ENCODE data around the gene MEPCE.
"Not testable (repeated sequence)": the region's sequence is repeated elsewhere in the genome, so short reads cannot be mapped to it uniquely, and the experiment has no call there.

Gene MEPCE

DNA sequence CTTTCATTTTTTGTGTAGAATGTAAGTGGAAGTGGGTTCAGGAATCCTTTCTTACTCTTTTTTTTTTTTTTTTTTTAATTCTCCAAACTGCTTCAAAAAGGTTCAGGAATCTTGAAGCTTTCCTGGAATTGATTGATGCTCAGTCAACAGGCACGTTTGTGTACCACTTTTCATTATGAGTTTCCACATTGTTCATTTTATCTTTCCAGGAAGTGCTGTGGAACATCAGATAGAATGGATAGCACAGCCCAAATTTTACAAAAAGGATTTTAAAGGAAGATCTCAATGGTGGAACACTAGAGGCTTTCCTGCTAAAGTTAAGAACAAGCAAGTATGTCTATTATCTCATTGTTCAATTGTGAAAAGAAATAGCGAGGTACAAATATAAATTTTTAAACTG, 8.5 kb downstream of the MEPCE start:
- TF ChIP-seq, protein P1, sequence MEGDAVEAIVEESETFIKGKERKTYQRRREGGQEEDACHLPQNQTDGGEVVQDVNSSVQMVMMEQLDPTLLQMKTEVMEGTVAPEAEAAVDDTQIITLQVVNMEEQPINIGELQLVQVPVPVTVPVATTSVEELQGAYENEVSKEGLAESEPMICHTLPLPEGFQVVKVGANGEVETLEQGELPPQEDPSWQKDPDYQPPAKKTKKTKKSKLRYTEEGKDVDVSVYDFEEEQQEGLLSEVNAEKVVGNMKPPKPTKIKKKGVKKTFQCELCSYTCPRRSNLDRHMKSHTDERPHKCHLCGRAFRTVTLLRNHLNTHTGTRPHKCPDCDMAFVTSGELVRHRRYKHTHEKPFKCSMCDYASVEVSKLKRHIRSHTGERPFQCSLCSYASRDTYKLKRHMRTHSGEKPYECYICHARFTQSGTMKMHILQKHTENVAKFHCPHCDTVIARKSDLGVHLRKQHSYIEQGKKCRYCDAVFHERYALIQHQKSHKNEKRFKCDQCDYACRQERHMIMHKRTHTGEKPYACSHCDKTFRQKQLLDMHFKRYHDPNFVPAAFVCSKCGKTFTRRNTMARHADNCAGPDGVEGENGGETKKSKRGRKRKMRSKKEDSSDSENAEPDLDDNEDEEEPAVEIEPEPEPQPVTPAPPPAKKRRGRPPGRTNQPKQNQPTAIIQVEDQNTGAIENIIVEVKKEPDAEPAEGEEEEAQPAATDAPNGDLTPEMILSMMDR (IDR thresholded peaks at IDR 0.05; ENCODE audit: low read depth, low read length, missing control alignments) = no peak
- no peak overlapping the region for H3K4me3 ChIP-seq (ENCODE audit: low read depth, low read length)
- DNase-seq (ENCODE audit: low read depth) = no peak
- in situ Hi-C loops (cut with HindIII; ENCODE audit: low sequenced_read_pairs) = no loop called here

DNA sequence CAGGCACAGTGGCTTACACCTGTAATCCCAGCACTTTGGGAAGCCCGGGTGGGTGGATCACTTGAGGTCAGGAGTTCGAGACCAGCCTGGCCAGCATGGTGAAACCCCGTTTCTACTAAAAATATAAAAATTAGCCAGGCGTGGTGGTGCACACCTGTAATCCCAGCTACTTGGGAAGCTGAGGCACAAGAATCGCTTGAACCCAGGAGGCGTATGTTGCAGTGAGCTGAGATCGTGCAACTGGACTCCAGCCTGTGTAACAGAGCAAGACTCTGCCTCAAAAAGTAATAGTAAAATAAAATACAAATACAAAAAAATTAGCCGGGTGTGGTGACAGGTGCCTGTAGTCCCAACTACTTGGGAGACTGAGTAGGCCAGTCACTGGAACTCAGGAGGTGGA, 9.1 kb downstream of the MEPCE start:
- DNase-seq (ENCODE audit: low read depth); H3K4me3 ChIP-seq (ENCODE audit: low read depth, low read length); in situ Hi-C loops (cut with HindIII; ENCODE audit: low sequenced_read_pairs): not testable (repeated sequence)

DNA sequence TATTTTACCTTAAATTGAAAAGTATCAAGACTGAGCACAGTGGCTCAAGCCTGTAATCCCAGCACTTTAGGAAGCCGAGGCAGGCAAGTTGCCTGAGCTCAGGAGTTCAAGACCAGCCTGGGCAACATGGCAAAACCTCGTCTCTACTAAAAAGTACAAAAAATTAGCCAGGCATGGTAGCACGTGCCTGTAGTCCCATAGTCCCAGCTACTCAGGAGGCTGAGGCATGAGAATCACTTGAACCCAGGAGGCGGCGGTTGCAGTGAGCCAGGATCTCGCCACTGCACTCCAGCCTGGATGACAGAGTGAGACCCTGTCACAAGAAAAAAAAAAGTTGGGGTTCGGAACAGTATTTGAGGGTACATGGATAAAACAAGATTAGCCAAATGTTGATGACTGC, 9.6 kb downstream of the MEPCE start:
- DNase-seq (ENCODE audit: low read depth); in situ Hi-C loops (cut with HindIII; ENCODE audit: low sequenced_read_pairs); H3K4me3 ChIP-seq (ENCODE audit: low read depth, low read length): not testable (repeated sequence)

DNA sequence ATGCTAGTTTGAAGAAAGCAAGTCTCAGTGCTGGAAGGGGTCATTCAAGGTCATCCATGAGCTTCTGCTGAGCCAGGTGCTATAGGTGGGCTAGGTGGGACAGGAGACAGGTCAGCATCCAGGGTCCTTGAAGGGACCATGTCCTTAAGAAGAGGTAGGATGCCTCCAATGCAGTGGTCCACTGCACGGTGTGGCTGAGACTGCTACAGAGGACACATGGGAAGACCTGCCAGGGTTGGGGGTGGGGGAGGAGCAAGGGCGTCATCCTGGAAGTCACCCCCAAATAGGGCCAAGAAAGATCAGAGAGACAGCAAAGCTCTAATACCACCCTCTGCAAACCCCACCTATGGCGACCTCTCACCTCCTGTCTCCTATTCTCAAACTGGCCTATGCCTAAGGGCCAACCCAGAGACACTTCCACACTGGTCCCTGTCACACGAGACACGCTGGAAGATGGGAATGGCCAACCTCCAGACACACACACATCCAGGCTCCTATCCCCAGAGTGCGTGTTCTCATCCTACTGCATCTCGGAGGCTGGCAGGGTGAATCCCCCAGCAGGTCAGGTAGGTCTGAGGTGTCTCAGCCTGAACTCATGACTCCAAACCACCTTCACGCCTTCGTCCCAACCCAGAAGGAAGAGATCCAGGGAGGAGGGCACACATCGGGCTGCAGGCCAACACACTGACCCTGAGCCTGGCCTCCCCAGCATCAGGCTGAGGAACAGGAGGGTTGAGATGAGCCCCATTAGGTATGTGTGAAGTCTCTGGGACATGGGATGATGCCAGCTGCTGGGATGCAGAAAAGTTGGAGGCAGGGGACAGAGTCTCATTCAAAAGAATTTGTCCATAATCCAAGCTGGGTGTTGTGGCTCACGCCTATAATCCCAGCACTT, 12.3 kb downstream of the MEPCE start:
- H3K4me3 ChIP-seq (ENCODE audit: low read depth, low read length) = no peak overlapping the region
- no peak for DNase-seq (ENCODE audit: low read depth)
- in situ Hi-C loops (cut with HindIII; ENCODE audit: low sequenced_read_pairs) = no loop called here
- TF ChIP-seq, protein P1 (IDR thresholded peaks at IDR 0.05; ENCODE audit: low read depth, low read length, missing control alignments) = no peak

DNA sequence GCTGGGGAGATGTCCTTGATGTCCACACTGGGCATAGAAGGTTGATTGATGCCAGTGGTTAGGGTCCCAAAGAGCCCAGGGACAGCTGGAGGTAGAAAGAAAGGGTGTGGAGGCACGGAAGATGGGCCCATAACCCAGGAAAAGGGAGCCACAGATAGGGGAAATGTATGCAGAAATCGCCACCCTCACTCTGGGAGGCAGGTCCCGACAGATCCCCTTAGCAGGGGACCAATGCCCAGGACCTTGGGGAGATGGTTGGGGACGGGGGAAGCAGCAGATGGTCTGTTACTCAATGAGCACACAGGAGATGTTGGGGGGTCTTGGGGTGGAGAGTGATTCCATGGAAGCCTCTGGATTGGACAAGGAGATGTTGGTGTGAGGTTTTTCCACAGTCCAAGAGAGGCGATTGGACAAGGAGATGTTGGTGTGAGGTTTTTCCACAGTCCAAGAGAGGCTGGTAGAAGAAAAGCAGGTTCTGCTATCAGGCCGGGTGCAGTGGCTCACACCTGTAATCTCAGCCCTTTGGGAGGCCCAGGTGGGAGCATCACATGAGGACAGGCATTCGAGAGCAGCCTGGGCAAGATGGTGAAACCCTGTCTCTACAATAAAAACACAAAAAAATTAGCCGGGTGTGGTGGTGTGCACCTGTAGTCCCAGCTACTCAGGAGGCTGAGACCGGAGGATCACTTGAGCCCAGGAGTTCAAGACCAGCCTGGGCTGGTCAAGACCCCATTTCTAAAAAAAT, 13.6 kb downstream of the MEPCE start:
- DNase-seq (ENCODE audit: low read depth) = no peak
- in situ Hi-C loops (cut with HindIII; ENCODE audit: low sequenced_read_pairs) = no loop called here

DNA sequence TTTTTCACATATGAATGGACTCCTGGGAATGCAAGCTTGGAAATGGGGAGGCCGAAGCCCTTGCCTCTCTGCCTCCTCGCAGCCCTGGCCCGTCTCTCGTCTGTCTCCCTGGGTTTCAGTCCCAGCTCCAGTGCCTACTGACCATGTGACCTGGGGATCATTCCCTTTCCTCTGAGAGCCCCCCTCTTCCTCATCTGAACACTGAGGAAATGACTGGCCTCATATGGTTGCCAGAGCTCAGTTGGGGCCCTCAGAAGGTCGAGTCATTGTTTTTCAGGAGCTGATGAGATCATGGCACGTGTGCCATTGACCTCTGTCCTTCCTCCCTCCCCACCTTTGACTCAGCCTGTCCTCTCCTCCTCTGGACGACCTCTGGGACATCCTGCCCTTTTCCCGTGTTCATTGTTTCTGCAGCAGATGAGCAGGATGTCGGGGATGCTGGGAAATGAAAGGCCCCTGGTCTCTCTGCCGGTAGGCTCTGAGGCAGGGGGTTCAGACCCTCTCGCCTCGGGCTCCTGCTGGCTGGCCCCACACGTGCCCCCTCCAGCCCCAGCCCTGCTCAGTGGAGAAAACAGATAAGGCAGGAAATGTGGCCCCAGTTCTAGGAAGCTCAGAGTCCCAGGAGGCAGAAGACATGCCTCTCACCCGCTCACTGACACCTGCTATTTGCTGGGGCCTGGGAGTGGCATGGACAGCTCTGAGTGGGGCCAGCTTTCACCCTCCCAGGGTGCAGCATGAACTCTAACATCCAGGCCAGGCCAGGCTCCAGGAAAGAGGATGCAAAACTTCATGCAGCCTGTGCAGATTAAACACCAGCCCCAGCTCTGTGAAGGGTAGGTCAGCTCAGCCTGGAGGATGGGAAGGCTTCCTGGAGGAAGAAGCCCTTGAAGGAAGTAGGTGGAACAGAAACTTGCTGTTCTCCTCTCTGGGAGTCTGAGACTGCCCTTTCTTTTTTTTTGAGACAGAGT, 15.0 kb downstream of the MEPCE start:
- TF ChIP-seq, protein P1 (IDR thresholded peaks at IDR 0.05; ENCODE audit: low read depth, low read length, missing control alignments) = no peak
- no peak for DNase-seq (ENCODE audit: low read depth)
- in situ Hi-C loops (cut with HindIII; ENCODE audit: low sequenced_read_pairs) = no loop called here
- no peak overlapping the region for H3K4me3 ChIP-seq (ENCODE audit: low read depth, low read length)

More for the DNA sequence above, 13.6 kb downstream of the MEPCE start:
- TF ChIP-seq, protein P1 (IDR thresholded peaks at IDR 0.05; ENCODE audit: low read depth, low read length, missing control alignments) = no peak
- H3K4me3 ChIP-seq (ENCODE audit: low read depth, low read length) = no peak overlapping the region

DNA sequence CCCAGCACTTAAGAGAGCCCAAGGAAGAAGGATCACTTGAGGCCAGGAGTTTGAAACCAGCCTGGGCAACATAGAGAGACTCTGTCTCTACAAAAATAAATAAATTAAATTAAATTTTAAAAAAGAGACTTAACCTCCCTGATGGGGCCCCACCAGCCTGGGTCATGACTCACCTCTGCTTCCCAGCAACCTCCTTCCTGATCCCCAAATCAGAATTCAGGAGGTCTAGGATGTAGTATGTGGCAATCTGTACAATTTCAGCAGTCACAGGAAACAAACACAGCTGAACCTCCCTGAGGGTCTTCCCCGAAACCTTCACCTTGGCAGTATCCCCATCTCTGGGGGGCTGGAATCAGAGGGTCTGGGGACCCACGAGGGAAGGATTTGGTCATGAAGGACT, 16.4 kb downstream of the MEPCE start:
- in situ Hi-C loops (cut with HindIII; ENCODE audit: low sequenced_read_pairs) = no loop called here
- H3K4me3 ChIP-seq (ENCODE audit: low read depth, low read length) = no peak overlapping the region
- TF ChIP-seq, protein P1 (IDR thresholded peaks at IDR 0.05; ENCODE audit: low read depth, low read length, missing control alignments) = no peak
- no peak for DNase-seq (ENCODE audit: low read depth)

DNA sequence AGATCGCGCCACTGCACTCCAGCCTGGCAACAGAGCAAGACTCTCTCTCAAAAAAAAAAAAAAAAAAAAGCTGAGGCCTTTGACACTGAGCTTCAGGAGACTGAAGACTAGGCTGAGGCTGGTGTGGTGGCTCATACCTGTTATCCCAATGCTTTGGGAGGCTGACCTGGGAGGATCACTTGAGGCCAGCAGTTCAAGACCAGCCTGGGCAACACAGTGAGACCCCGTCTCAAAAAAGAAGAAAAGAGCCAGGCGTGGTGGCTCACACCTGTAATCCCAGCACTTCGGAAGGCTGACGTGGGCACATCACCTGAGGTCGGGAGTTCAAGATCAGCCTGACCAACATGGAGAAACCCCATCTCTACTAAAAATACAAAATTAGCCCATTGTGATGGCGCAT, 17.7 kb downstream of the MEPCE start:
- H3K4me3 ChIP-seq (ENCODE audit: low read depth, low read length); DNase-seq (ENCODE audit: low read depth); in situ Hi-C loops (cut with HindIII; ENCODE audit: low sequenced_read_pairs): not testable (repeated sequence)
